T-cell (primary cell): ENCODE results near the gene CAPN13. TPM values are rescaled to one million over a fixed set of nuclear protein-coding genes. Genes with fewer than 3 reads are reported as not detected.

Experiments
- ATAC-seq, 4 experiments: fragments of 200-7000 bp in 3 of 4; fragments of 150-1000 bp in 1 of 4; cut with Tn5 transposase; replicated peaks in 1 of 4; 1 replicate in 3 of 4; 2 replicates in 1 of 4; pipeline ENCODE4 v1.10.0; 2021; ENCODE audit warnings: moderate library complexity in 3 of 4, mild to moderate bottlenecking in 2 of 4, moderate number of reproducible peaks in 1 of 4
- CTCF ChIA-PET, 2 donors: fragments of 300-600 bp; sonication (Branson Sonifier 250); formaldehyde crosslinking; loops; one replicate each; lab custom pipeline; 2022; ENCODE audit warnings: antibody characterized with exemption in 2 of 2; lab: Charles Lee
- POLR2A ChIA-PET, 2 donors: fragments of 300-600 bp; sonication (Branson Sonifier 250); formaldehyde crosslinking; loops; one replicate each; lab custom pipeline; 2022; ENCODE audit warnings: antibody characterized with exemption in 2 of 2; lab: Charles Lee
- DNase-seq, 35 experiments: peaks; one replicate each; pipeline versions ENCODE4 v3.0.0 to v3.0.0-alpha.2; 2013 to 2023
- H3K27ac ChIP-seq: one replicate; pipeline ENCODE4 v1.5.1; 2013; ENCODE audit warnings: low read length
- H3K27me3 ChIP-seq, 2 experiments: replicated peaks in 1 of 2; 1 replicate in 1 of 2; 2 replicates in 1 of 2; pipeline versions ENCODE4 v1.6.1 to v1.7.0; 2013; ENCODE audit warnings: low read length in 1 of 2, mixed read lengths in 1 of 2; ENCODE audit not compliant: control insufficient read depth in 2 of 2, insufficient read depth in 2 of 2; ENCODE audit errors: extremely low read depth in 1 of 2
- H3K36me3 ChIP-seq, 2 donors: 1 replicate in 1 of 2; 2 replicates in 1 of 2; pipeline versions ENCODE4 v1.6.1 to v1.7.0; 2013; ENCODE audit warnings: low read length in 1 of 2; ENCODE audit not compliant: control insufficient read depth in 2 of 2, insufficient read depth in 1 of 2; ENCODE audit errors: extremely low read depth in 1 of 2
- H3K4me1 ChIP-seq, 2 experiments: 1 replicate in 1 of 2; 2 replicates in 1 of 2; pipeline versions ENCODE4 v1.6.1 to v1.7.0; 2013; ENCODE audit warnings: low read length in 2 of 2, mixed read lengths in 1 of 2; ENCODE audit not compliant: insufficient read depth in 2 of 2, control insufficient read depth in 1 of 2; ENCODE audit errors: extremely low read depth in 1 of 2
- H3K4me3 ChIP-seq, 2 donors: 1 replicate in 1 of 2; 2 replicates in 1 of 2; pipeline versions ENCODE4 v1.5.1 to v1.7.0; 2013; ENCODE audit warnings: mild to moderate bottlenecking in 2 of 2, low read length in 1 of 2, moderate library complexity in 1 of 2; ENCODE audit not compliant: control insufficient read depth in 1 of 2; ENCODE audit errors: extremely low read depth in 1 of 2
- H3K9me3 ChIP-seq: 2 replicates; pipeline ENCODE4 v1.7.0; 2013
- H3K27ac Mint-ChIP-seq, 2 donors: one replicate each; pipeline ENCODE4 v1.8.0; 2020 to 2021; ENCODE audit warnings: mild to moderate bottlenecking in 2 of 2, mixed read lengths in 2 of 2
- H3K27me3 Mint-ChIP-seq, 2 donors: one replicate each; pipeline ENCODE4 v1.8.0; 2021 to 2022; ENCODE audit warnings: mixed read lengths in 2 of 2
- H3K36me3 Mint-ChIP-seq: one replicate; pipeline ENCODE4 v1.8.0; 2021; ENCODE audit warnings: mixed read lengths
- H3K4me1 Mint-ChIP-seq, 3 donors: one replicate each; pipeline ENCODE4 v1.8.0; 2020 to 2022; ENCODE audit warnings: mixed read lengths in 3 of 3, mild to moderate bottlenecking in 1 of 3
- H3K4me3 Mint-ChIP-seq, 3 donors: one replicate each; pipeline ENCODE4 v1.8.0; 2020 to 2022; ENCODE audit warnings: mild to moderate bottlenecking in 3 of 3, mixed read lengths in 3 of 3, moderate library complexity in 3 of 3
- H3K9me3 Mint-ChIP-seq, 3 donors: one replicate each; pipeline ENCODE4 v1.8.0; 2020 to 2022; ENCODE audit warnings: mixed read lengths in 3 of 3
- WGBS: methylation state at CpG from one replicate; pipeline ENCODE4 v1.1.5; 2013; ENCODE audit warnings: missing lambda C conversion rate; ENCODE audit not compliant: insufficient coverage; 5-methylcytosine and 5-hydroxymethylcytosine counted together
- total RNA-seq, 35 experiments: library from RNA in 6 of 35; stranded (reverse) in 6 of 35; fragments of 120-200 nt in 1 of 35; gene quantifications; one replicate each; pipeline versions ENCODE4 v1.2.1 to v1.2.4 and lab custom pipeline; 2013 to 2026

Gene CAPN13
- total RNA-seq, 5 donors from 2014 or later (not counting 1 experiment from before 2014, with no cell fraction given): 0.16 TPM; not detected in 4

DNA sequence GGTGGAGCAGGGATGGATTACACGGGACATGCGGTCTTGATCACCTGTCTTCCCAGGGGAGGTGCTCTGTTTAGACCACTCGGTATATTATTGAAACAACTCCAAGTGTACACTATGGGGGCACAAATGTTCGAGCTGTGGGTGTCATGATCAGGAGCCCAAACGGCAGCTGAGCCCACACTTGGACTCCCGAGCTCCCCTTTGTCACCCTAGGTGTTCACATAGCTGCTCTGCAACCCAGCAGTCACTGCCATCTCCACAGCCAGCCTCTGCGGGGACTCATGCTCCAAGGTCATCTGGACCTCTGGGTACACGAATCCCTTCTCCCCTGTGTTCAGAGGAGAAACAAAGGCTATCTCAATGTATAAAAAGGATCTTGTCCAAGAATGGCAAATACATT is 46.0 kb downstream of the CAPN13 start:
- H3K27ac ChIP-seq: no peak overlapping the region
- peaks cover 8 to 26% of the 10 kb centered on the region in 2 donors for H3K27me3 Mint-ChIP-seq
- H3K4me3 Mint-ChIP-seq: no peak overlapping the region
- H3K27ac Mint-ChIP-seq: no peak overlapping the region
- DNase-seq: no peak
- no peaks in the 10 kb centered on the region for H3K36me3 ChIP-seq
- peaks cover 0 to under 1% (median 0%) of the 10 kb centered on the region in 3 donors for H3K4me1 Mint-ChIP-seq
- ChIA-PET POLR2A (no interaction called here), CTCF (no interaction called here)
- WGBS: 58% methylated on average over 4 of the region's 8 CpGs
- peaks cover 0 to 2% of the 10 kb centered on the region in 2 experiments for H3K4me1 ChIP-seq
- H3K9me3 Mint-ChIP-seq: no peaks in the 10 kb centered on the region
- no peaks in the 10 kb centered on the region for H3K36me3 Mint-ChIP-seq
- no peak overlapping the region for H3K4me3 ChIP-seq
- H3K27me3 ChIP-seq: peaks cover 0 to 33% of the 10 kb centered on the region in 2 experiments
- H3K9me3 ChIP-seq: no peaks in the 10 kb centered on the region
- ATAC-seq: no peak

GRCh38 chr2:30759481-30759880 is 47.8 kb downstream of the CAPN13 start:
- Mint-ChIP-seq H3K27me3 (peaks cover 20 to 31% of the 10 kb centered on the region in 2 donors), H3K27ac (no peak overlapping the region), H3K4me3 (no peak overlapping the region), H3K9me3 (no peaks in the 10 kb centered on the region), H3K4me1 (no peaks in the 10 kb centered on the region), H3K36me3 (no peaks in the 10 kb centered on the region)
- ATAC-seq: no peak
- no peak overlapping the region for H3K4me3 ChIP-seq
- H3K9me3 ChIP-seq: no peaks in the 10 kb centered on the region
- no peak overlapping the region for H3K27ac ChIP-seq
- POLR2A ChIA-PET: no interaction called here
- DNase-seq: no peak
- WGBS: 87% methylated on average over 14 of the region's 14 CpGs
- no peaks in the 10 kb centered on the region for H3K36me3 ChIP-seq
- H3K4me1 ChIP-seq: no peaks in the 10 kb centered on the region
- CTCF ChIA-PET: no interaction called here
- H3K27me3 ChIP-seq: peaks cover 0 to 31% of the 10 kb centered on the region in 2 experiments

DNA sequence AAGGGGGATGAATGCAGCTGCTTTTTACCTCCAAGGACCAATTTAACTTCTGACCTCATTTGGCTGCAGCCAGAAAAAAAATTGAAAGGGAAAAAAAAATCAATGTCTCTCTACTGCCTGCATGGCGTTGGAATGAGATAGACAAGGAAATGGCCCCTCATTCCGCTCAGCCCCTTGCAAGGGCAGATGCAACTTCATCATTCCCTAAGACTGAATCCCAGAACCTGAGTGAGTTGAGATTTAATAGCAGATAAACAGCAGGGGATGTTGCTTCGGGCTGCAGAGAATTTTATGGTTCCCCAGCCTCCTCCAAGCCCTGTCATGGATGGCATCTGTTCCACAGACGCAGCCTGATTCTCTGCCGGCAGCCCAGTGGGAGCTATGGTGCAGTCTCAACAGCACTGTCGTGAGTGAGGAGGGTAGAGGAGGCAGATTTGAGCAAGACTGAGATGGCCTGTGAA is 49.0 kb downstream of the CAPN13 start:
- no peak for ATAC-seq
- no peak overlapping the region for H3K27ac ChIP-seq
- Mint-ChIP-seq H3K4me1 (no peaks in the 10 kb centered on the region), H3K27me3 (peaks cover 23 to 38% of the 10 kb centered on the region in 2 donors), H3K27ac (no peak overlapping the region), H3K4me3 (no peak overlapping the region), H3K36me3 (no peaks in the 10 kb centered on the region), H3K9me3 (no peaks in the 10 kb centered on the region)
- peaks cover 0 to 27% of the 10 kb centered on the region in 2 experiments for H3K27me3 ChIP-seq
- no peak overlapping the region for H3K4me3 ChIP-seq
- POLR2A ChIA-PET: no interaction called here
- CTCF ChIA-PET: no interaction called here
- 66% methylated on average over 4 of the region's 6 CpGs for WGBS
- no peaks in the 10 kb centered on the region for H3K36me3 ChIP-seq
- no peaks in the 10 kb centered on the region for H3K4me1 ChIP-seq
- no peak for DNase-seq
- no peaks in the 10 kb centered on the region for H3K9me3 ChIP-seq

DNA sequence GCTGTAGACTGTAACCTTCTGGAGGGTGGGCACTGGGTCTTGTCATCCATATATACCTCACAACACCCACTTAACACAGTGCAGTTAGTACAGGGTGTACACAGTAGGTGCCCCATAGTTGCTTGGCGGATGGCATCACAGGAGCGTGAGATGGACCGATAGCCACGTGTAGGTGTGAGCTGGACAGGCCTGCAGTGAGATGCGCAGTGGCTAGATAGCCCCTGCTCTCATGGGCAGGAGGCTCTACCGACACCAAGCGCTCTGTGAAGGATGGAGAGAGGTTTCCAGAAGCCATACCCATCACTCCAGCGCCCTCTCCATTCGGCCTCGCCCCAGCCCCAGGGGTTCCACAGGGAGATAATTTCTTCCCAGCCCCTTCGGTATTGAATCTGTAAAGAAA is 49.5 kb downstream of the CAPN13 start:
- Mint-ChIP-seq H3K9me3 (no peaks in the 10 kb centered on the region), H3K27ac (no peak overlapping the region), H3K36me3 (no peaks in the 10 kb centered on the region), H3K4me1 (no peaks in the 10 kb centered on the region), H3K27me3 (peaks cover 23 to 38% of the 10 kb centered on the region in 2 donors), H3K4me3 (no peak overlapping the region)
- ATAC-seq (no peak), DNase-seq (no peak)
- ChIA-PET POLR2A (no interaction called here), CTCF (no interaction called here)
- Histone ChIP-seq H3K4me3 (no peak overlapping the region), H3K4me1 (no peaks in the 10 kb centered on the region), H3K36me3 (no peaks in the 10 kb centered on the region), H3K27me3 (peaks cover 0 to 27% of the 10 kb centered on the region in 2 experiments), H3K27ac (no peak overlapping the region), H3K9me3 (no peaks in the 10 kb centered on the region)
- 89% methylated on average over 5 of the region's 11 CpGs for WGBS

- Mint-ChIP-seq H3K9me3 (no peaks in the 10 kb centered on the region), H3K4me1 (no peaks in the 10 kb centered on the region), H3K27me3 (peaks cover 23 to 42% of the 10 kb centered on the region in 2 donors), H3K4me3 (no peak overlapping the region), H3K27ac (no peak overlapping the region), H3K36me3 (no peaks in the 10 kb centered on the region)
- no peaks in the 10 kb centered on the region for H3K9me3 ChIP-seq
- WGBS: 83% methylated on average over 9 of the region's 9 CpGs
- no peak for DNase-seq
- H3K27ac ChIP-seq: no peak overlapping the region
- CTCF ChIA-PET: no interaction called here
- no peaks in the 10 kb centered on the region for H3K36me3 ChIP-seq
- H3K27me3 ChIP-seq: peaks cover 0 to 27% of the 10 kb centered on the region in 2 experiments
- H3K4me1 ChIP-seq: no peaks in the 10 kb centered on the region
- no peak for ATAC-seq
- H3K4me3 ChIP-seq: no peak overlapping the region
- POLR2A ChIA-PET: no interaction called here
Measured at GRCh38 chr2:30756971-30757370, 50.3 kb downstream of the CAPN13 start.

DNA sequence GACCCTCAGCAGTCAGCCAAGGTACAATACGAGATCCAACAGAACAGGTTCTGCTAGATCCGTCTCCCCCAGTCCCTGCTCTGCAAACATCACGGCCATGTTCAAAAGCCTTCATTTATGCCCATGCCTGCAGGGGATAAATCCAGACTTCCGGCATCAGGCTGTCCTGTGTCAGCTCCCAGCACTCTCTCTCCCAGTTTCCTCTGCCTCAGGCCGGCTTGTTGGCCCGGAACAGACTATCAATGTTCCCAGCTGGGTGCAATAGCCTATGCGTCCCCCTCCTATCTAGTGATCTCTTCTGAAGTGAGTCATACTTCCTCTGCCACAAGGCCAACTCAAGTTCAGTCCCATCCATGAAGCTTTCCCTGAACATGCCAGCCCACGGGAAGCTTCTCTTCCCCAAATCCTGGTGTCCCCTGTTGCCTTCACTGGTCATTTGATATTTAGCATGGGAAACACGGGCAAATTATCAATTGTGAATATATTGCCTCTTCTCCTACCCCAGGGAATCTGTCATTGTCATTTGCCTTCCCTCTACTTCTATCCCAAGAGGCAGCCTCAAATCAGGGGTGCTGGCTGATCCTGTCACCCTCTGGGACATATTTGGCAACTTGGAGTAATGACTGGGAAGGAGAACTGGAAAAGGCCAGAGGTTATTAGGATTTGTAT is 51.1 kb downstream of the CAPN13 start:
- Mint-ChIP-seq H3K36me3 (no peaks in the 10 kb centered on the region), H3K4me1 (no peaks in the 10 kb centered on the region), H3K4me3 (no peak overlapping the region), H3K9me3 (no peaks in the 10 kb centered on the region), H3K27ac (no peak overlapping the region), H3K27me3 (peaks cover 23 to 42% of the 10 kb centered on the region in 2 donors)
- no peak overlapping the region for H3K4me3 ChIP-seq
- H3K9me3 ChIP-seq: no peaks in the 10 kb centered on the region
- no peaks in the 10 kb centered on the region for H3K4me1 ChIP-seq
- H3K27me3 ChIP-seq: peaks cover 0 to 27% of the 10 kb centered on the region in 2 experiments
- H3K36me3 ChIP-seq: no peaks in the 10 kb centered on the region
- ChIA-PET POLR2A (no interaction called here), CTCF (no interaction called here)
- DNase-seq: no peak
- ATAC-seq: no peak
- WGBS: 64% methylated on average over 8 of the region's 9 CpGs
- H3K27ac ChIP-seq: no peak overlapping the region
